ENCODE measurements around the gene KANSL1L. TPM values are rescaled to one million over a fixed set of nuclear protein-coding genes. Genes with fewer than 3 reads are reported as not detected.

Gene KANSL1L
- total and polyA plus RNA-seq, 9 of the 15 experiments (the other 6 are each of a cell fraction or from before 2014, with no cell fraction given) = 1.3 to 6.7 (median 2.4) TPM

DNA sequence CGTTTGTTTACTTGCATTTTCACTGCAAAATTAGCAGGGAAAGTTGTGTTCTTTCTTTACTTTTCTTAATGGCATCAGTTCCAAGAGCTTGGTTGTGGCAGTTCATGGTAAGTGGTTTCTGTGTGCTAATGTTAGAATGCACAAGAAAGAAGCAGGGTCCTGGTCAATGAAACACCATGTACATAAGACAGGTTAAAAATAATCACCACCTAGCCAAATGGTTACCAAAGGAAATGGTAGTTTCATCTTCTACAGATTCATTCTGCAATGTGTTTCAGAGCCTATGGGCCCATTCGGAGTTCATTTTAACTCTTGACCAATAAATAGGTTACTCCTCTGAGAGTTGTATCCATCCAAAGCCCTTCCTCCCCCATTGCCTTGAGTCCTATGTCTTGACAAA lies 186.9 kb downstream of the KANSL1L start (continued):
- TF ChIP-seq, protein P1, sequence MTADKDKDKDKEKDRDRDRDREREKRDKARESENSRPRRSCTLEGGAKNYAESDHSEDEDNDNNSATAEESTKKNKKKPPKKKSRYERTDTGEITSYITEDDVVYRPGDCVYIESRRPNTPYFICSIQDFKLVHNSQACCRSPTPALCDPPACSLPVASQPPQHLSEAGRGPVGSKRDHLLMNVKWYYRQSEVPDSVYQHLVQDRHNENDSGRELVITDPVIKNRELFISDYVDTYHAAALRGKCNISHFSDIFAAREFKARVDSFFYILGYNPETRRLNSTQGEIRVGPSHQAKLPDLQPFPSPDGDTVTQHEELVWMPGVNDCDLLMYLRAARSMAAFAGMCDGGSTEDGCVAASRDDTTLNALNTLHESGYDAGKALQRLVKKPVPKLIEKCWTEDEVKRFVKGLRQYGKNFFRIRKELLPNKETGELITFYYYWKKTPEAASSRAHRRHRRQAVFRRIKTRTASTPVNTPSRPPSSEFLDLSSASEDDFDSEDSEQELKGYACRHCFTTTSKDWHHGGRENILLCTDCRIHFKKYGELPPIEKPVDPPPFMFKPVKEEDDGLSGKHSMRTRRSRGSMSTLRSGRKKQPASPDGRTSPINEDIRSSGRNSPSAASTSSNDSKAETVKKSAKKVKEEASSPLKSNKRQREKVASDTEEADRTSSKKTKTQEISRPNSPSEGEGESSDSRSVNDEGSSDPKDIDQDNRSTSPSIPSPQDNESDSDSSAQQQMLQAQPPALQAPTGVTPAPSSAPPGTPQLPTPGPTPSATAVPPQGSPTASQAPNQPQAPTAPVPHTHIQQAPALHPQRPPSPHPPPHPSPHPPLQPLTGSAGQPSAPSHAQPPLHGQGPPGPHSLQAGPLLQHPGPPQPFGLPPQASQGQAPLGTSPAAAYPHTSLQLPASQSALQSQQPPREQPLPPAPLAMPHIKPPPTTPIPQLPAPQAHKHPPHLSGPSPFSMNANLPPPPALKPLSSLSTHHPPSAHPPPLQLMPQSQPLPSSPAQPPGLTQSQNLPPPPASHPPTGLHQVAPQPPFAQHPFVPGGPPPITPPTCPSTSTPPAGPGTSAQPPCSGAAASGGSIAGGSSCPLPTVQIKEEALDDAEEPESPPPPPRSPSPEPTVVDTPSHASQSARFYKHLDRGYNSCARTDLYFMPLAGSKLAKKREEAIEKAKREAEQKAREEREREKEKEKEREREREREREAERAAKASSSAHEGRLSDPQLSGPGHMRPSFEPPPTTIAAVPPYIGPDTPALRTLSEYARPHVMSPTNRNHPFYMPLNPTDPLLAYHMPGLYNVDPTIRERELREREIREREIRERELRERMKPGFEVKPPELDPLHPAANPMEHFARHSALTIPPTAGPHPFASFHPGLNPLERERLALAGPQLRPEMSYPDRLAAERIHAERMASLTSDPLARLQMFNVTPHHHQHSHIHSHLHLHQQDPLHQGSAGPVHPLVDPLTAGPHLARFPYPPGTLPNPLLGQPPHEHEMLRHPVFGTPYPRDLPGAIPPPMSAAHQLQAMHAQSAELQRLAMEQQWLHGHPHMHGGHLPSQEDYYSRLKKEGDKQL (CRISPR knock-in tag; IDR thresholded peaks at IDR 0.05; ENCODE audit: borderline replicate concordance) = no peak
- TF ChIP-seq FUS (optimal IDR thresholded peaks at IDR 0.05; ENCODE audit: low read depth, low read length) = no peak
- no peak for TF ChIP-seq SMARCE1 (IDR thresholded peaks at IDR 0.05)
- TF ChIP-seq TCF7 (IDR thresholded peaks at IDR 0.05; ENCODE audit: borderline replicate concordance) = no peak
- TF ChIP-seq NR2C1 (IDR thresholded peaks at IDR 0.05) = no peak
- TF ChIP-seq NR2C1 (tag; IDR thresholded peaks at IDR 0.05) = no peak
- no peak for TF ChIP-seq ZNF589 (CRISPR knock-in tag; IDR thresholded peaks at IDR 0.05; ENCODE audit: low read depth)
- TF ChIP-seq ZNF780A (CRISPR knock-in tag; IDR thresholded peaks at IDR 0.05) = no peak
- TF ChIP-seq ZKSCAN8 (CRISPR knock-in tag; IDR thresholded peaks at IDR 0.05) = no peak

Measured in K562 (cell line).